Fibroblast of gingiva (primary cell): ENCODE measurements around the gene EPB41.
A peak's percentile ranks its signal among the peaks of the same experiment; 100 is the strongest.

Source experiments
- DNase-seq: peaks from one replicate; pipeline ENCODE4 v3.0.0-alpha.2; 2011; ENCODE audit warnings: low read depth

EPB41 gene

DNA sequence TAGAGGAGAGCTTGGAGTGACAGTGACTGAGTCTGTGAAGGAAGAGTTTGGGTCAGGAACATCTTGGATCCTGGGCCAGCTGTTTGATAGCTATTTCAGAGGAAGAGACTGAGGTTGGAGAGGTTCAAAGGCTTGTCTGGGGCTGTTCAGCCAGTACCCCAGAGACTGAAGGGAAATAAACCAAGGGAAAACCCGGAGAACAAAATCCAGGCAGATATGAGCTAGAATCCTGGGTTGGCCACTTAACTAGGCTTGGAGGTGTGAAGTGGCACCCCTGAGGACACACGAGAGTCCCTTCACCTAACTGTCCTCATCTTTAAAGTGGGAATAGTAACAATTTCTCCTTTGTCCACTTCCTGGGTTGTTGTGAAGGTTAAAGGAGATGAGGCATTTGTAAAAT is 23.1 kb upstream of the EPB41 start:
- DNase-seq: no peak

DNA sequence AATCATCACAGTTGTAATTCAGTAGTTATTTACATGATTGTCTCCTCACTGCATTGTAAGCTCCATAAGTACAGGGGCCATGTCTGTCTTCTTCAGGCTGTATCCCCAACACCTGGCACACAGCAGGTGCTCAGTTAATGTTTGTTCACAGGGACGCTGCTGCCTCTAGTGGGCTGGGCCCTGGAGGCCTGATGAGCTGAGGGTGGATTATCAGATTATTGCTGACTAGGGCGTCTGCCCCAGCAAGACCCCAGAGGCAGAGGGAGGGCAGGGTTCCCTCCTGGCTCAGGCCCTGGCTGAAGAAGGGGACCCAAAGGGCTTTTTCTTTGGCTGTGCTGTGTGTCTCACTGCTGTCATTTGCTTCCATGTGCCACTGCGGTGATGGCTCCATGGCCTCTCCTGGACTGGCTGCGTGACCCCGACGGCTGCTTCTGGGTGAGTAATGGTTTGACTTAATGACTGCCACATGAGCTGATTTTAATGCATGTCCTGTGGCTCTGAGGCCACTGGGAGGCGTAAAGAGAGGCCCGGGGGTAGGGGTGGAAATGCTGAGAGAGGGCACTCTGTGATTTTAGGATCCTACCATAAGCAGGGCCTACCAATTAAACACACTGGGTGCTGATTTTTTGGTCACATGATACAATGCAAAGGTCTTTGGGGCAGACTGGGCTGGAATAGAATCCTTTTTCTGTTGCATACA is 20.8 kb upstream of the EPB41 start:
- peak; percentile 67 for DNase-seq

DNA sequence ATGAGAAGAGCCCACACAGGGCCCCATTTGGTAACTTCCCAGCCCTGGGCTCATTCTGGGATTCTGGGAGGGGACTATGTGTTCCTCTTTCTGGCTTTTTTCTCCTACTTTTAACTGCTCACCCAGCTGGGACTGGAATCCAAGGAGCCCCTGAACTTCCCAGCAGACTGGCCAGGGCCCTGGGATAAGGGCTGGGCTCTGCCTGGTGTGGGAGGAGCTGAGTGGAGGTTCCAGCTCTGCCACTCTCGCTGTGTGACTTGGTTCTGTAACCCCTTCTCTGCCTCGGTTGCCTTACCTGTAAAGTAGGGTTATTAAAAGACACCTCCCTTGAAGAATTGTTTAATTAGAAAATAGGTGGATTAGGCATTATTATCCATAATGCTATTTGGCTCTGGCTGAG is 19.6 kb upstream of the EPB41 start:
- no peak for DNase-seq

DNA sequence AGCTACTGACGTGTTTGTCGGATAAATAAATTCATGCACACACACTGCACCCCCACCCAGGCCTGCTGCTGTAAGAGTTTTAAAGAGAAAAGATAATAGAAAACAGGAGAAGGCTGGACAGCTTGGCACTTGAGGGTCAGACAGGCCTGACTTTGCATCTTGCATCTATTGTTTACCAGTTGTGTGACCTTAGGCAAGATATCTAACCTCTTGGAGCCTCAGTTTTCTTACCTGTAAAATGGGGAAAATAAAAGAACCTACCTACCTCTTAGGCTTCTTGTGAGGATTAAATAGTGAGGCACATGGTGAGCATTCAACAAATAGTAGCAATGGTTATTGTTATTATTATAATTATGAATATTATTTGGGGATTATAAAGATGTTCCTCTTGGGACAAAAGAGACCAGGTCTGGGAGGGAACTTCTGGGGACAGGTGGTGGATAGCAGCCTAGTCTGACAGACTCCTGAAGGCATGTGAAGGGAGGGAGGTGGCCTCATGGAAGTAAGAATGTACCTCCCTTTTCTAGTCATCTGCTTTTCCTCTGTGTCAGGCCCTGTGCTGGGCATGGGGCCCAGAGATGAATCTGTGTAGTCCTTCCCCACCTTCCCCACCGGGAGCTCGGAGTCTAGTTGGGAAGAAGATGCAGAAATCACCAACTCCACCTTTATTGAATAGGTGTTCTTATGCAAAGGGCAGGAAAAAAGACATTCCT is 18.3 kb upstream of the EPB41 start:
- no peak for DNase-seq

DNA sequence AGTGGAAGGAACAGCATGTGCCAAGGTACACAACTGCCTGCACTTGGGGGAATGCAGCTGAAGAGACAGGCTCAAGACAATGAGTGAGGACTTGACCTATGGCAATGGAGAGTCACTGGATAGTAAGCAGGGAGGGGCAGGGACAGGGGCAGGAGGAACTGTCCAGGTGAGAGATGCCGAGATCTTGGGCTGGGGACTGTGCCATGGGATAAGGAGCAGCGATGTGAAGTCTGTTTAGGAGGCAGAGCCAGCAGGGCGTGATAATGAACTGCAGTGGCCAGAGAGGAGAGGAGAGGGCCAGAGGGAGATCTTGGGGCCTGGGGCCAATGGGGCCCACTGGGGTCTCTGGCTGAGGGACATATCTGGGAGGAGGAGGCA is 17.8 kb upstream of the EPB41 start:
- no peak for DNase-seq

DNA sequence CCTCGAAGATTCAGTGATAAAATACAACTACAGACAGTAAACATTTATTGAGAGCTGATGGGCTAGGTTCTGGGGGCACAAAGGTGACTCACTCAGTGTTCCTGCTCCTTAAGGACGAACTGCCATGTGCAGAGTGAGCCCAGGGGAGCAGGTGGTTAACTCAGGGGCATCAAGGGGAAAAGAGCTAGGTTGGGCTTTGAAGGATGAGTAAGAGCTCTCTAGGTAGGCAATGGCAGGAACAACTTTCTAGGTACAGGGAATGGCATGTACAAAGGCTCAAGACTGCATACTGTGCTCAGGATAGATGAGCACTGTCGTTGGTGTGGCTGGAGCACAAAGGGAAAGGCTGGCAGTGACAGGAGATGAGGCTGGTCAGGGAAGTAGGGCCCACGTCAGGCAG is 16.6 kb upstream of the EPB41 start:
- no peak for DNase-seq

DNA sequence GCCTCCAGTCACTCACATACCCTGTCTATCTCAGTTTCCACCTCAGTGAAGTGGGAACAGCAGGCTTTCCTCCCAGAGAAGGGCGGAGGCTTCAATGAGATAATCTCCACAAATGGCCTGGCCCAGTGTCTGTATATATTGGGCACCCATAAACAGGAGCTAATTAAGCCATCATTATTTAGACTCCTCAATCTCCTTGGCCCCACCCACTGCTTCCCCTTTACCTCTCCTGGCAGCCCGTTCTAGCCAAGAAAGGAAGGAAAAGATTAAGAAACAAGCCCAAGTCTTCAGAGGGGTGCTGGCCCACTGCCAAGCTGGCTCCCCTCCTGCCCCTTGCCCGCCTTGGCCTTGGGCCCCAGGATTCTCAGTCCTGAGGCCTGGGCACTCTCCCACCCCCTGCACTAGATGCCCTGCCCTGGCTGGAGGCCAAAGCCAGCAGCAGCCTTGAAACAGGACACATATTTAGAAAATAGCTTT is 15.9 kb upstream of the EPB41 start:
- no peak for DNase-seq

DNA sequence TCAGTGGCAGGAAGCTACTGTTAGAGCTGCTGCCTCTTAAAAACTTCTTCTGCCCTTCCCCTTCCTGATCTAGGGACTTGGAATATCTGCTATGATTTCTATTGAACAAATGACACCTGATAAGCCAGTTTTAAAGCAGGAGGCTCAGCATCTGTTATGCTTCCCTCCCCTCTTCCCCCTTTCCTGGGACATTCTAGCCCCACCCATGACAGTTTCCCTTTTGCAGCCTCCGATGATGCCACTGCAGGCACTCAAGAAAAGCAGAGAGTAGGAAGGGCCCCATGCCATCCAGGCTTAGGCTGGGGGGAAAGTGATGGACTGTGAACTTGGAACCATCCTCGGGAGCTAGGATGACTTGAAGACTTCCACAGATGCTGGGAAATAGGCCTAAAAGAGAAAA is 15.1 kb upstream of the EPB41 start:
- no peak for DNase-seq

DNA sequence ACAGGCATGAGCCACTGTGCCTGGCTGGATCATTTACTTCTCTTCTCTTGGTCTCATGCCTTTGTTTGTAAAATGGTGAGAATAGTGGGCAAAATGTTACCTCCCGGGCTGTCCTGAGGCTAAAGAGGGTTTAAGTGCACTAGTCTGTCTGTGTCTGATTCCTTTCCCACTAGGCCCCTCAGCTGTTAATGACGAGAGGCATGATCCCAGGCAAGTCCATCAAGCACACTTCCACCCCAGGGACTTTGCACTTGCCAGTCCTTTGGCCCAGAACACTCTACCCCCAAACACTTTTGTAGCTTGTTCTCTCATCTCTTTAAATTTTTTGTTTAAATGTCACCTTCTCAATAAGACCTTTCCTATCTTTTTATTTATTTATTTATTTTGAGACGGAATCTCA is 13.8 kb upstream of the EPB41 start:
- DNase-seq: no peak

DNA sequence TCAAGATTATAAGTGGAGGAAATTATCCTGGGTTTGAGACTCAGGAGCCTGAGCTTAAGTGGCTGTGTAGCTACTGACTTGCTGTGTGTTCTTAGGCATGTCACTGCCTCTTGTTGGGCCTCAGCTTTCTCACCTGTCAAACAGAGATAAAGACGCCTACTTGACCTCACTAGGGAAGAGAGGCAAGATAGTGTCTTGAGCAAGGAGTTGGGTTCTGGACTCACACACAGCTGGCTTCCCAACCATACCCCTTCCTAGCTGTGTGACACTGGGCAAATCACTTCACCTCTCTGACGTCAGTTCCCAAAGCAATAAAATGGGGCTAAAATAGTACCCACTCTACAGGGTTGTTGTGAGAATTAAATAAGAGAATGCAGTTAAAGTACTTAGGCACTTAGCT is 11.6 kb upstream of the EPB41 start:
- DNase-seq: no peak

DNA sequence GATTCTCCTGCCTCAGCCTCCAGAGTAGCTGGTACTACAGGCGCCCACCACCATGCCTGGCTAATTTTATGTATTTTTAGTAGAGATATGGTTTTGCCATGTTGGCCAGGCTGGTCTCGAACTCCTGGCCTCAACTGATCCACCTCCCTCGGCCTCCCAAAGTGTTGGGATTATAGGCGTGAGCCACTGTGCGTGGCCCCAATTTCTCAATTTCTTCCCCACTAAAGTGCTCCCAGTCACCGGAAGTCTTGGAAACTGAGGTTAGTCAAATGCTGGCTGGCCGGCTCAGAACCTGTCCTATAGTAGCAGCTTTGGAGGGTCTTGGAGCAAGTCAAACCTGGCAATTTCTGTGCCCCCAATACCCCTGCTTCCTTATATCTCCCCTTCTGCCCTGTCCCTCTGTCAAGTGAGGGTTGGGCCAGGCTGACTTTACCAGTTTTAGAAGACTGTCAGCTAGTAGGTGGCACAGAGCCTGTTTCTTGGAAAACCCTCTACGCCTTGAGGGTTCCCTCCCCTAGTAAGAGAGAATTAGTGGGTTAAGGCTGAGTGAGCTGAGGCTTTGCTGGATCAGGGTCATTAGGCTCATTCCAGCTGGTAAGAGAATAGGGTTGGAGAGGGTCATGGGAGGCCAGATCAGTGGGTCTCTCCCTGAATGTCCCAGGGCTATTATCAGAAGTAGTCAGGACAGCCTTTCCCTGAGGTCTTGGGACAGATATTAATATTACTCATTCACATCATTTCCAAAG is 8.3 kb upstream of the EPB41 start:
- DNase-seq: no peak

DNA sequence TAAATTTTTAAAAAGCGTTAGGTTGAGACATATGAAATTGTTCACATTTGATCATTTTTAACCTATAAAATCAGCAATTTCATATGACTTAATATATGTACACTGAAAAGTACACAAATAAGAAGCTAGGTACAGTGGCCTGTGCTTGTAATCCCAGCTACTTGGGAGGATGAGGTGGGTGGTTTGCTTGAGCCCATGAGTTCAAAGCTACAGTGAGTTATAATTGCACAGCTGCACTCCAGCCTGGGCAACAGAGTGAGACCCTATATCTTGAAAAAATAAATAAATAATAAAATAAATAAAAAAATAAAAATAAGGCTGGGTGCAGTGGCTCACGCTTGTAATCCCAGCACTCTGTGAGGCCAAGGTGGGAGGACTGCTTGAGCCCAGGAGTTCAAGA is 5.2 kb upstream of the EPB41 start:
- DNase-seq: no peak

DNA sequence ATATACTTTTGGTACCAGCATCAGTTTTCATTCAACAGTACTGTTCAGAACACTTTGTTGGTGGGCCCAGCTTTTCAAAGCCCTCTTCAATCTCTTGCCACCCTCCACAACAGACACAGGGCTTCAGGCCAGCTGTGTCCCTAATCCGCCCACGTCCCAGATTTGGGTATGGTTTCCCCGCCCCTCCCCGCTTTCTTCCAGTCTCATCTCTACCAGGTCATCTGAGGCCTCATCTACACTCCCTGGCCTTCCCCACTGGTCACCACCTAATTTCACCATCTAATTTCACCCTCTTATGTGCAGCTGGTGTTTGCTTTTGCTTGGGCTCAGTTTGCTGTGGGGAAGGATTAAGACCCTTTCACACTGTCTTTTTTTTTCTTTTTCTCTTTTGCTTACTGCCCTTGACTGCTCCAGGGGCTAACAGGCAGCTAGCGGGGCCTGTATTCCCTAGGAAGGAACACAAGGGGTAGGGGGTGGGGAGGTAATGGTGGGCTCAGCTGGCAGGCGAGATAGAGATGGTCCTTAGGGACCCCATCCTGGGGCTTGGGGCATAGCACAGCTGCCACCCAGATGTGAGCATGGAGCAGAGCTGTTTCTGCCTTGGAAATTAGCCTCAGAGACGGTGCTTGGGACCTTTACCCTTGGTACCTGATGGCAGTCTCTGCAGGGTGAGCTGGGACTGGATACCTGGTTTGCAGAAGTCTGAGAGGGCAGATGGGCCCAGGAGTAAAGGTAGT is 3.8 kb upstream of the EPB41 start:
- DNase-seq: no peak

DNA sequence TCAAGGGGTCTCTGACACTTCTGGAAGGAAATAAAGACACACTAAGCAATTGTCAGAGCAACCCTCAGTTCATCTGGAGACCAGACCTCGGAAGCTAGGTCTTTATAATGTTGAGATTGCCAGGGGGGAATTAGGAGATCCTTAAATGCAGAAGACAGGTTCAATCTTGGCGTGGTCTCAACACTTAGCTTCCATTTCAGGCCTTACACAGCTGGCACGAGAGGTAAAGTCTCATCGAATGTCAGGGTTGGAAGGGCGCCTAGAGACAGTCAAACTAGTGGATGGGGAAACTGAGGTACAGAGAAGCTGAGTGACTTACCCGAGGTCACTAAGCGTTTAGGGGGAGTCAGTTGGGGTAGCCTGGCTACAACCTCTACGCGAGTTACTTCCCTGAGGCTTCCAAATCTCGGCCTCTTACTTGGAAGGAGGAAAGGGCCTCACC is 562 bp upstream of the EPB41 start:
- no peak for DNase-seq

DNA sequence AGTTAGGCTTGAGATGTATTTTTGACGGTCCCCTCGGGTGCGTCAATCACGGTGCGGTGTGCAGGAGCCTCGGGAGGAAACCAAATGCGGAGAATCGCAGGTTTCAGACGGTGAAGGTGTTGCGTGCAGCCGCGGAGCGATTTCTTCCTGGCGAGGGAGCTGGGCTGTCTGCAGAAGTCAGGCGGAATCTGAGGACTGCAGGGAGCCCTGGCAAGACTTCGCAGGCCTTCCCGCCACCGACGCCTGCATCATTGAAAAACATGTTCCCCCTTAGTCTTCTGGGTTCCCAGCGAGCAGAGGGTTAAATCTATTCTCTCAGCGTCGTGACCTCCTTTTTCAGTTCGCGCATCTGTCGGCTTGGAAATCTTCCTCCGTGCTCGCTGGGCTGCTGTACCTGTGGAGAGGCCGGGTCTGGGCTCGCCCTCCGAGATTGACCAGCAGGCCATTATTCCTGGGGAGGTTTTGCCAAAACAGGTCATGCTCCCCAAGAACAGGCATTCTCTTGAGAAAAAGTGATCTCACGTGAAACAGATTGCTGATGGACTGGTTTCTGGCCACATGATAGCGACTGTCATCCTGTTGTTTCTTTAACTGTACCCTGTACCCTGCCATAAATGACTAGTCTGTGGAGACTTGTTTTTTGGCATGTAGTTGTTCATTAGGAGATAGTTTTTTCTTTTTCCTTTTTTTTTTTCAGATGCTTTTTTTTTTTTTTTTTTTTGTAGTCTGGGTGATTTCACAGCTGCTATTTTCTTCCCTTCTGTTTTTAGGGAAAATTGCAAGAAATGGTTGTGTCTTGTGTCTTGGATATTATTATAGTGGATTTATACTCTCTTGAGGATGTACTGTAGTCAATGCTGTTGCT is 894 bp downstream of the EPB41 start:
- DNase-seq: peak; percentile 5

DNA sequence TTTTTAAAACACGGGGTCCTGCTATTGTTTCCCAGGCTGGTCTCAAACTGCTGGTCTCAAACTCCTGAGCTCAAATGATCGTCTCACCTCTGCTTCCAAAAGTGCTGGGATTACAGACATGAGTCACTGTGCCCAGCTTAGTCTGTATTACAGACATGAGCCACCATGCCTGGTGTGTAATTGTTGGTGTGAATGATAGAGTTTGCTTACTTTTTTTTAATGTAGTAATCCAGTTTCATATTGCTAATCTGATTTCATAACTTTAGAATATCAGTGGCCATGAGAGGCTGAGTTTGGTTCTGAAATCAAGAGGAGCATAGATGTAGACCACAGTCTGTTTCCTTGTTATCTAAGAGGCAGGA is 3.4 kb downstream of the EPB41 start:
- no peak for DNase-seq

DNA sequence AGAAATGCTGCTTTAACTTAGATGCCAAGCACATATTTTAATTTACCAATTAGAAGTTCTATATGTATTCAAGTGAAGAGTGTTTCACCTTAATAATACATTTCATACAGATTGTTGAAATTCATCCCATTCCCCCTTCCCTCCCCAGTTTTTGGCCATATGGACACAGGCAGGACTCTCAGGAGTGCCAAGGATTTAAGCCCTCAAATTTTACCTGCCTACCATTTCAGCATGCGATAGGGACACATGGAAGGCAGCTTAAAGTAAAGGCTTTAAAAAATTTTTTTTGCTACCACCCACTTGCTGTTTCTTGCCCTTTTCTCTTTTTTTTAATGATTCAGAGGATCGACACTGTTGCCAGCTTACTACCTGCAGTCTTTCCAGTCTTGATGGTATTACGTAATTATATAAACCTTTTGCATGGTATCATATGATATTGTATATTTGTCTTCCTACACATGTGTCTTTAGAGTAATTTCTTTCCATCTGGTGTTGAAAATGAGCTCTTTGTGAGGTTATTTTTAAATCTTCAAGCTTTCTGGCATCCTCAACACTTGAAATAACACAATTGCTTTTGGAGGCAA is 7.0 kb downstream of the EPB41 start:
- DNase-seq: no peak

DNA sequence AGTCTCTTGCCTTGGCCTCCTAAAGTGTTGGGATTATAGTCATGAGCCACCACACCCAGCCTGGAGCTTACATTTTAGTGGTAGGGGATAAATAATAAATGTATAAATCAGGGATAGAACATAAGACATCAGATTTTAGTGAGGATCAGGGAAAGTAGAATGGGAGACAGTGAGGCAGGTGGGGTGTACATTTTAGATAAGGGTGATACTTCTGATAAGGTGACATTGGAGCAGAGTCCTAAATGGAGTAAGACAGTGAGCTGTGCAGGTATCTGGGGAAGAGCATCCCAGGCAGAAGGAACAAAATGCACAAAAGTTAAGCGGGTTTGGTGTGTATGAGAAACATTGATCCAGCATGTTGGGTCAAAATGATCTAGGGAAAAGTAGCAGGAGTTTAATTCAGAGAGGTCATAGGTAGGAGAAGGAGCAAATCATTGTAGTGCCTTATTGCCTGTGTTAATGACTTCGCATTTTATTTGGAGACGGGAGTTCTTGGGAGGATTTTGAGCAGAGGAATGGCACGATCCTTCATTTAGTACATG is 11.1 kb downstream of the EPB41 start:
- DNase-seq: no peak

DNA sequence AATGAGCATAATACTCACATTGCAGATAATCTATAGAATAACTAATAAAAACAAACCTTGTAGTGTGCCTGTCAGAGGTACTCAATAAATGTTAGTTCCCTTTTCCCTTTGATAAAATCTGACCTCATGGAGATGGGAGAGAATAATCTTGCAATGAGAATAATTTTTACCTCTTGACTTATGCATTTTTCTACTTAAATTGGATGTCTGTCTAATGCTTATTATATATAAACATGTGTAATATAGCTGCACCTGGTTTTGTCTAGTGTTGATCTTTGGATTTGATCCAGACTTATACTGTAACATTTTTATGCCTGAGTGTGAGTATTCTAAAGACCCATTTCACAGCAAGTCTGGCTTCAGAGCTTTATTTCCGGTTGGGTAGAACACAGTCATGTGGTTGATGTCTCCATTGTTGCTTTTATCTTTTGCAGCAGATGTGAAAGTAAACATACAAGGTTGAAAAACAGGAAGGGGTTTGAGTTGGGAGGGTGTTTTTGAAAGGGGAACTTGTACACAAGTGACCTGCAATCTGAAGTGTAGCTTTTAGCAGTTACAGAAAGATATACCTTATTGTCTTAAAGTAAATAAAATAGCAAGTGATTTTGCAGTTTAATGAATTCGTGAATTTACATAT is 12.4 kb downstream of the EPB41 start:
- DNase-seq: no peak

DNA sequence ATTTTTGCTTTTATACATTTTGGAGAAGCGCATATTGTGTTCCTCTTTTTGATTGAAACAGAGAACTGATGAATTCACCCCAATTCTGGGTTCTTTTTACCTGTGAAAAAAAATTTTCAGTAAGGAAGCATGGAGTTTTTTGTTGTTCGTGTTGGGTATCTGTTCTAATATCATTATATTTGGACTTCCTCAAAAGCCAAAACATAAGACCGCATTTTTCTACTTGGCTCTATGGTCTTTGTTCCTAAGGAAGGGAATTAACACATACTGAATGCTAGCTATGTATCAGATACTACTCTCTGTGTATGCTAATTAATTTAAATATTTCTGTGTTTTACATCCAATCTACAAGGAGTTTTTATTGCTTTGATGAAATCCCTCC is 12.9 kb downstream of the EPB41 start:
- DNase-seq: no peak
